Natural killer cell (primary cell): ENCODE results near the gene SLC25A20. TPM values are rescaled to one million over a fixed set of nuclear protein-coding genes. Genes with fewer than 3 reads are reported as not detected.

Source experiments
- ATAC-seq, 3 donors: fragments of 150-1000 bp in 2 of 3; fragments of 200-7000 bp in 1 of 3; cut with Tn5 transposase; 1 replicate in 1 of 3; 2 replicates in 2 of 3; pipeline ENCODE4 v1.10.0; 2021; ENCODE audit warnings: mild to moderate bottlenecking in 2 of 3, moderate library complexity in 2 of 3
- DNase-seq, 2 donors: peaks; one replicate each; pipeline versions ENCODE4 v3.0.0 to v3.0.0-alpha.2; 2013 to 2021; ENCODE audit warnings: mixed read lengths in 1 of 2
- H3K27ac ChIP-seq: one replicate; pipeline ENCODE4 v1.5.1; 2013; ENCODE audit warnings: mild to moderate bottlenecking, low read length
- H3K27me3 ChIP-seq: one replicate; pipeline ENCODE4 v1.6.1; 2013; ENCODE audit warnings: low read length; ENCODE audit not compliant: control insufficient read depth, insufficient read depth
- H3K36me3 ChIP-seq: one replicate; pipeline ENCODE4 v1.6.1; 2013; ENCODE audit warnings: low read length; ENCODE audit not compliant: control insufficient read depth, insufficient read depth
- H3K4me1 ChIP-seq: one replicate; pipeline ENCODE4 v1.6.1; 2013; ENCODE audit warnings: low read length; ENCODE audit not compliant: control insufficient read depth, insufficient read depth
- H3K4me3 ChIP-seq: one replicate; pipeline ENCODE4 v1.5.1; 2013; ENCODE audit warnings: low read length
- H3K9me3 ChIP-seq: one replicate; pipeline ENCODE4 v1.6.1; 2013; ENCODE audit warnings: low read length; ENCODE audit not compliant: control insufficient read depth, insufficient read depth
- H3K27ac Mint-ChIP-seq, 2 donors: one replicate each; pipeline ENCODE4 v1.8.0; 2022; ENCODE audit warnings: mild to moderate bottlenecking in 2 of 2, mixed read lengths in 2 of 2, moderate library complexity in 1 of 2
- H3K27me3 Mint-ChIP-seq, 2 donors: one replicate each; pipeline ENCODE4 v1.8.0; 2022; ENCODE audit warnings: low read depth in 2 of 2, mixed read lengths in 2 of 2
- H3K36me3 Mint-ChIP-seq: one replicate; pipeline ENCODE4 v1.8.0; 2022; ENCODE audit warnings: mixed read lengths
- H3K4me1 Mint-ChIP-seq, 2 donors: one replicate each; pipeline ENCODE4 v1.8.0; 2022; ENCODE audit warnings: mixed read lengths in 2 of 2
- H3K4me3 Mint-ChIP-seq: one replicate; pipeline ENCODE4 v1.8.0; 2022; ENCODE audit warnings: mild to moderate bottlenecking, moderate library complexity, mixed read lengths
- H3K9me3 Mint-ChIP-seq, 2 donors: one replicate each; pipeline ENCODE4 v1.8.0; 2022; ENCODE audit warnings: mixed read lengths in 2 of 2
- WGBS: methylation state at CpG from one replicate; pipeline ENCODE4 v1.1.7; 2013; ENCODE audit warnings: missing lambda C conversion rate; ENCODE audit not compliant: insufficient coverage; 5-methylcytosine and 5-hydroxymethylcytosine counted together
- intact Hi-C: fragments of 100-400 bp; cut with micrococcal nuclease; formaldehyde crosslinking; loops from one replicate; pipeline ENCODE4 v1.14.2; 2022
- total RNA-seq, 4 donors: library from RNA; stranded (reverse); fragments of 120-200 nt in 1 of 4; gene quantifications; one replicate each; pipeline versions ENCODE4 v1.2.3 to v1.2.4, GENCODE V29; 2013 to 2022
- TF ChIP-seq, protein P1 (sequence below): fragments of 200-600 bp; IDR thresholded peaks from one replicate; pipeline ENCODE4 v1.8.0; 2022; ENCODE audit warnings: antibody characterized with exemption

The SLC25A20 gene
- total RNA-seq, 3 donors from 2014 or later (not counting 1 experiment from before 2014, with no cell fraction given): 29.5 to 64.0 (median 48.3) TPM

DNA sequence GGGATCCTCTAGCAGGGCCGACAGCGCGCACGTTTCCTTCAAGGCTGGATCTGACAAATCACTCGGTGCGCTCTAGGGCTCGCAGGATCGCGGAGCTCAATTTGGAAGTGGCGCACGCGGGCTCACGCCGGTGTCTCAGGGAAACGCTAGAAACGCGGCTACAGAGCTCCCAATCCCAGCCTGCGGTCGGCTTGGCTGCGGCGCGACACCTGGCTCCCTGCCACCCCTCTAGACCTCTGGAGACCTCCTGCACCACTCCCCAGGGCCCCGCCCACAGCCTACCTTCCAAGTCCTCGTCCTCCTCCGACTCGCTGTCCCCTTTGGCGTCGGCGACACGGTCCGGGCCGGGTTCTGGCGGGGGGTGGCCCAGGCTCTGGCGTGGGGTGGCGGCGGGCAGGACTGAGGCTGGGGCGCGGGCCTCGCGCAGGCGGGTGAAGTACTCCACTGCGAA, 51.6 kb downstream of the SLC25A20 start:
- intact Hi-C loops: loop anchor here (2.0 to 5.0 kb wide), 3 partner anchors 34 to 70 kb away; partner anchors contain the start of genes ARIH2 and SLC25A20
- no peaks in the 10 kb centered on the region for H3K9me3 Mint-ChIP-seq
- peak overlapping the region; percentile 86 for H3K4me3 ChIP-seq
- no peaks in the 10 kb centered on the region for H3K27me3 Mint-ChIP-seq
- H3K9me3 ChIP-seq: no peaks in the 10 kb centered on the region
- H3K27ac Mint-ChIP-seq: peak overlapping the region; percentile 98
- ATAC-seq (peak; percentile 12 to 38 (median 37)), DNase-seq (peak in 1 of 2 donors; percentile 69)
- H3K27ac ChIP-seq: peak overlapping the region; percentile 79
- TF ChIP-seq, protein P1, sequence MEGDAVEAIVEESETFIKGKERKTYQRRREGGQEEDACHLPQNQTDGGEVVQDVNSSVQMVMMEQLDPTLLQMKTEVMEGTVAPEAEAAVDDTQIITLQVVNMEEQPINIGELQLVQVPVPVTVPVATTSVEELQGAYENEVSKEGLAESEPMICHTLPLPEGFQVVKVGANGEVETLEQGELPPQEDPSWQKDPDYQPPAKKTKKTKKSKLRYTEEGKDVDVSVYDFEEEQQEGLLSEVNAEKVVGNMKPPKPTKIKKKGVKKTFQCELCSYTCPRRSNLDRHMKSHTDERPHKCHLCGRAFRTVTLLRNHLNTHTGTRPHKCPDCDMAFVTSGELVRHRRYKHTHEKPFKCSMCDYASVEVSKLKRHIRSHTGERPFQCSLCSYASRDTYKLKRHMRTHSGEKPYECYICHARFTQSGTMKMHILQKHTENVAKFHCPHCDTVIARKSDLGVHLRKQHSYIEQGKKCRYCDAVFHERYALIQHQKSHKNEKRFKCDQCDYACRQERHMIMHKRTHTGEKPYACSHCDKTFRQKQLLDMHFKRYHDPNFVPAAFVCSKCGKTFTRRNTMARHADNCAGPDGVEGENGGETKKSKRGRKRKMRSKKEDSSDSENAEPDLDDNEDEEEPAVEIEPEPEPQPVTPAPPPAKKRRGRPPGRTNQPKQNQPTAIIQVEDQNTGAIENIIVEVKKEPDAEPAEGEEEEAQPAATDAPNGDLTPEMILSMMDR: no peak
- H3K4me1 ChIP-seq: peaks cover 27% of the 10 kb centered on the region
- peak overlapping the region; percentile 91 for H3K4me3 Mint-ChIP-seq
- H3K4me1 Mint-ChIP-seq: peaks cover 23 to 29% of the 10 kb centered on the region in 2 donors
- no peaks in the 10 kb centered on the region for H3K27me3 ChIP-seq
- under 1% methylated on average over 42 of the region's 42 CpGs for WGBS
- H3K36me3 ChIP-seq: no peaks in the 10 kb centered on the region
- no peaks in the 10 kb centered on the region for H3K36me3 Mint-ChIP-seq

GRCh38 chr3:48845170-48845569, 53.5 kb downstream of the SLC25A20 start:
- ATAC-seq: no peak
- TF ChIP-seq, protein P1: no peak
- peaks cover 27% of the 10 kb centered on the region for H3K4me1 ChIP-seq
- Mint-ChIP-seq H3K36me3 (no peaks in the 10 kb centered on the region), H3K27ac (peak overlapping the region; percentile 62 to 75), H3K27me3 (no peaks in the 10 kb centered on the region), H3K9me3 (no peaks in the 10 kb centered on the region), H3K4me3 (peak overlapping the region; percentile 47), H3K4me1 (peaks cover 23 to 29% of the 10 kb centered on the region in 2 donors)
- no peak for DNase-seq
- no peak overlapping the region for H3K4me3 ChIP-seq
- H3K27ac ChIP-seq: no peak overlapping the region
- H3K9me3 ChIP-seq: no peaks in the 10 kb centered on the region
- no peaks in the 10 kb centered on the region for H3K36me3 ChIP-seq
- H3K27me3 ChIP-seq: no peaks in the 10 kb centered on the region
- WGBS: 100% methylated on average over 2 of the region's 2 CpGs
- intact Hi-C loops: loop anchor here (5.0 kb wide), 2 partner anchors 52 to 72 kb away; partner anchors contain the start of genes ARIH2 and SLC25A20

DNA sequence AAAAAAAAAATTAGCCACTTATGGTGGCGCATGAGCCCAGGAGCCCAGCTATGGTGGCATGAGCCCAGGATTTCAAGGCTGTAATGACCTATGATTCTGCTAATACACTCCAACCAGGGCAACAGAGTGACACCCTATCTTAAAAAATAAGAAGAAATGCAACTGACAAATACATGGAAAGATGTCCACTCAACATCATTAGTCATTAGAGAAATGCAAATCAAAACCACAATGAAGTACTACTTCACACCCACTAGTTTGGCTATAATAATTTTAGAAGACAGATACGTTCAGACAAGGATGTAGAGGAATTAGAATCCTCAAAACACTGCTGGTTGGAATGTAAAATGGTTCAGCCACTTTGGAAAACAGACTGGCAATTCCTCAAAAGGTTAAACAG, 61.5 kb downstream of the SLC25A20 start:
- Mint-ChIP-seq H3K4me3 (no peak overlapping the region), H3K9me3 (no peaks in the 10 kb centered on the region), H3K4me1 (peaks cover 14 to 20% of the 10 kb centered on the region in 2 donors), H3K36me3 (no peaks in the 10 kb centered on the region), H3K27ac (peak overlapping the region in 1 of 2 donors; percentile 23), H3K27me3 (no peaks in the 10 kb centered on the region)
- Histone ChIP-seq H3K36me3 (no peaks in the 10 kb centered on the region), H3K9me3 (no peaks in the 10 kb centered on the region), H3K27me3 (no peaks in the 10 kb centered on the region), H3K4me3 (no peak overlapping the region), H3K4me1 (no peaks in the 10 kb centered on the region), H3K27ac (no peak overlapping the region)
- intact Hi-C loops: no loop called here
- ATAC-seq (no peak), DNase-seq (no peak)
- WGBS: 65% methylated on average over 2 of the region's 2 CpGs
- TF ChIP-seq, protein P1: no peak
